Activated T-cell treated with anti-CD3 and anti-CD28 coated beads, Interleukin-2, amount 50 U/mL, for 72 hours (primary cell): ENCODE measurements around the gene ZC3HAV1. TPM values are rescaled to one million over a fixed set of nuclear protein-coding genes. Genes with fewer than 3 reads are reported as not detected.

Source experiments
- ATAC-seq, 2 donors: fragments of 150-1000 bp; cut with Tn5 transposase; replicated peaks in 1 of 2; 2 replicates each; pipeline ENCODE4 v1.10.0; 2021; ENCODE audit warnings: moderate library complexity in 2 of 2, mild to moderate bottlenecking in 1 of 2
- DNase-seq, 2 donors: peaks; one replicate each; pipeline ENCODE4 v3.0.0; 2021 to 2022; ENCODE audit warnings: mixed read lengths in 1 of 2
- H3K27ac Mint-ChIP-seq: one replicate; pipeline ENCODE4 v1.8.0; 2022; ENCODE audit warnings: mild to moderate bottlenecking, moderate library complexity, mixed read lengths
- H3K27me3 Mint-ChIP-seq: one replicate; pipeline ENCODE4 v1.8.0; 2022; ENCODE audit warnings: low read depth, mixed read lengths
- H3K36me3 Mint-ChIP-seq, 2 donors: one replicate each; pipeline ENCODE4 v1.8.0; 2022; ENCODE audit warnings: mixed read lengths in 2 of 2, mild to moderate bottlenecking in 1 of 2; ENCODE audit not compliant: insufficient read depth in 2 of 2
- H3K4me1 Mint-ChIP-seq: one replicate; pipeline ENCODE4 v1.8.0; 2022; ENCODE audit warnings: low read depth, mixed read lengths
- H3K4me3 Mint-ChIP-seq, 2 donors: one replicate each; pipeline ENCODE4 v1.8.0; 2022; ENCODE audit warnings: mild to moderate bottlenecking in 2 of 2, mixed read lengths in 2 of 2, moderate library complexity in 2 of 2
- H3K9me3 Mint-ChIP-seq, 2 donors: one replicate each; pipeline ENCODE4 v1.8.0; 2022; ENCODE audit warnings: mixed read lengths in 2 of 2
- total RNA-seq, 2 donors: library from RNA; stranded (reverse); gene quantifications; one replicate each; pipeline ENCODE4 v1.2.3, GENCODE V29; 2022

ZC3HAV1 gene
- total RNA-seq, 2 donors from 2014 or later = 78.1 to 114 TPM

- Mint-ChIP-seq H3K4me3 (no peak overlapping the region), H3K9me3 (no peaks in the 10 kb centered on the region), H3K36me3 (peaks cover 22 to 55% of the 10 kb centered on the region in 2 donors), H3K27ac (peak overlapping the region; percentile 87), H3K27me3 (no peaks in the 10 kb centered on the region), H3K4me1 (peaks cover 61% of the 10 kb centered on the region)
- ATAC-seq = no peak
- no peak for DNase-seq
Observed at GRCh38 chr7:139075871-139076686, 33.4 kb downstream of the ZC3HAV1 start.

GRCh38 chr7:139075031-139075652, 34.4 kb downstream of the ZC3HAV1 start:
- Mint-ChIP-seq H3K9me3 (no peaks in the 10 kb centered on the region), H3K27ac (peak overlapping the region; percentile 87), H3K4me1 (peaks cover 52% of the 10 kb centered on the region), H3K4me3 (peak overlapping the region; percentile 6 to 22), H3K36me3 (peaks cover 19 to 46% of the 10 kb centered on the region in 2 donors), H3K27me3 (no peaks in the 10 kb centered on the region)
- ATAC-seq (peak; percentile 80 to 83), DNase-seq (peak; percentile 63 to 70)

GRCh38 chr7:139072796-139073195, 36.7 kb downstream of the ZC3HAV1 start:
- Mint-ChIP-seq H3K27ac (peak overlapping the region; percentile 98), H3K9me3 (no peaks in the 10 kb centered on the region), H3K36me3 (peaks cover 21 to 42% of the 10 kb centered on the region in 2 donors), H3K4me3 (peak overlapping the region; percentile 5 to 77), H3K4me1 (peaks cover 51% of the 10 kb centered on the region), H3K27me3 (no peaks in the 10 kb centered on the region)
- ATAC-seq = no peak
- no peak for DNase-seq

GRCh38 chr7:139071680-139072079, 37.8 kb downstream of the ZC3HAV1 start:
- H3K4me1 Mint-ChIP-seq = peaks cover 56% of the 10 kb centered on the region

GRCh38 chr7:139068544-139069399, 40.7 kb downstream of the ZC3HAV1 start:
- DNase-seq (no peak), ATAC-seq (peak; percentile 23 to 47)
- H3K4me3 Mint-ChIP-seq = no peak overlapping the region
- H3K9me3 Mint-ChIP-seq = no peaks in the 10 kb centered on the region
- peaks cover 46% of the 10 kb centered on the region for H3K4me1 Mint-ChIP-seq
- H3K27me3 Mint-ChIP-seq = no peaks in the 10 kb centered on the region
- peak overlapping the region; percentile 46 for H3K27ac Mint-ChIP-seq
- H3K36me3 Mint-ChIP-seq = peaks cover 22 to 48% of the 10 kb centered on the region in 2 donors

More at GRCh38 chr7:139071680-139072079, 37.8 kb downstream of the ZC3HAV1 start:
- peak overlapping the region in 1 of 2 donors; percentile 49 for H3K4me3 Mint-ChIP-seq
- H3K9me3 Mint-ChIP-seq = no peaks in the 10 kb centered on the region
- DNase-seq = no peak
- ATAC-seq = no peak
- peak overlapping the region; percentile 98 for H3K27ac Mint-ChIP-seq
- H3K27me3 Mint-ChIP-seq = no peaks in the 10 kb centered on the region
- peaks cover 23 to 47% of the 10 kb centered on the region in 2 donors for H3K36me3 Mint-ChIP-seq

GRCh38 chr7:139066315-139066714, 43.2 kb downstream of the ZC3HAV1 start:
- H3K36me3 Mint-ChIP-seq = peaks cover 21 to 46% of the 10 kb centered on the region in 2 donors
- no peak overlapping the region for H3K4me3 Mint-ChIP-seq
- H3K9me3 Mint-ChIP-seq = no peaks in the 10 kb centered on the region
- no peak for DNase-seq
- no peaks in the 10 kb centered on the region for H3K27me3 Mint-ChIP-seq
- peak overlapping the region; percentile 66 for H3K27ac Mint-ChIP-seq
- peak in 1 of 2 donors; percentile 12 for ATAC-seq
- H3K4me1 Mint-ChIP-seq = peaks cover 48% of the 10 kb centered on the region

- H3K27me3 Mint-ChIP-seq = no peaks in the 10 kb centered on the region
- H3K9me3 Mint-ChIP-seq = no peaks in the 10 kb centered on the region
- H3K27ac Mint-ChIP-seq = peak overlapping the region; percentile 66
- H3K4me1 Mint-ChIP-seq = peaks cover 55% of the 10 kb centered on the region
- H3K4me3 Mint-ChIP-seq = no peak overlapping the region
- H3K36me3 Mint-ChIP-seq = peaks cover 23 to 54% of the 10 kb centered on the region in 2 donors
- DNase-seq = no peak
- ATAC-seq = no peak
Observed at GRCh38 chr7:139065323-139065722, 44.2 kb downstream of the ZC3HAV1 start.

- no peak for DNase-seq
- peak; percentile 38 to 42 for ATAC-seq
- peak overlapping the region in 1 of 2 donors; percentile 12 for H3K4me3 Mint-ChIP-seq
- H3K27ac Mint-ChIP-seq = peak overlapping the region; percentile 31
- H3K4me1 Mint-ChIP-seq = peaks cover 55% of the 10 kb centered on the region
- H3K9me3 Mint-ChIP-seq = no peaks in the 10 kb centered on the region
- H3K27me3 Mint-ChIP-seq = no peaks in the 10 kb centered on the region
- peaks cover 22 to 51% of the 10 kb centered on the region in 2 donors for H3K36me3 Mint-ChIP-seq
Observed at GRCh38 chr7:139061416-139061815, 48.1 kb downstream of the ZC3HAV1 start.

GRCh38 chr7:139060695-139061237, 48.8 kb downstream of the ZC3HAV1 start:
- peak overlapping the region; percentile 31 for H3K27ac Mint-ChIP-seq
- DNase-seq (no peak), ATAC-seq (no peak)
- H3K4me1 Mint-ChIP-seq = peaks cover 62% of the 10 kb centered on the region
- peak overlapping the region; percentile 8 to 12 for H3K4me3 Mint-ChIP-seq
- peaks cover 19 to 46% of the 10 kb centered on the region in 2 donors for H3K36me3 Mint-ChIP-seq
- H3K27me3 Mint-ChIP-seq = no peaks in the 10 kb centered on the region
- no peaks in the 10 kb centered on the region for H3K9me3 Mint-ChIP-seq

- peak overlapping the region; percentile 31 for H3K27ac Mint-ChIP-seq
- ATAC-seq (no peak), DNase-seq (no peak)
- H3K4me3 Mint-ChIP-seq = peak overlapping the region in 1 of 2 donors; percentile 12
- peaks cover 66% of the 10 kb centered on the region for H3K4me1 Mint-ChIP-seq
- no peaks in the 10 kb centered on the region for H3K9me3 Mint-ChIP-seq
- peaks cover 17 to 39% of the 10 kb centered on the region in 2 donors for H3K36me3 Mint-ChIP-seq
- H3K27me3 Mint-ChIP-seq = no peaks in the 10 kb centered on the region
Observed at GRCh38 chr7:139059905-139060304, 49.6 kb downstream of the ZC3HAV1 start.

GRCh38 chr7:139058943-139059342, 50.6 kb downstream of the ZC3HAV1 start:
- no peak for ATAC-seq

GRCh38 chr7:139055674-139056073, 53.8 kb downstream of the ZC3HAV1 start:
- H3K4me3 Mint-ChIP-seq = no peak overlapping the region
- ATAC-seq = peak in 1 of 2 donors; percentile 24

More at GRCh38 chr7:139058943-139059342, 50.6 kb downstream of the ZC3HAV1 start:
- Mint-ChIP-seq H3K27me3 (no peaks in the 10 kb centered on the region), H3K4me1 (peaks cover 62% of the 10 kb centered on the region), H3K36me3 (peaks cover 19 to 38% of the 10 kb centered on the region in 2 donors), H3K4me3 (no peak overlapping the region), H3K9me3 (no peaks in the 10 kb centered on the region), H3K27ac (peak overlapping the region; percentile 63)
- DNase-seq = no peak

More at GRCh38 chr7:139055674-139056073, 53.8 kb downstream of the ZC3HAV1 start:
- peaks cover 33% of the 10 kb centered on the region for H3K4me1 Mint-ChIP-seq
- H3K36me3 Mint-ChIP-seq = peaks cover 16 to 37% of the 10 kb centered on the region in 2 donors
- no peaks in the 10 kb centered on the region for H3K9me3 Mint-ChIP-seq
- H3K27me3 Mint-ChIP-seq = no peaks in the 10 kb centered on the region
- DNase-seq = no peak
- H3K27ac Mint-ChIP-seq = peak overlapping the region; percentile 89
